H1 (cell line): Measurements from ENCODE around the gene DNAJC10. TPM values are rescaled to one million over a fixed set of nuclear protein-coding genes. Genes with fewer than 3 reads are reported as not detected.

Experiments used
- BCL11A ChIP-seq, 2 experiments: IDR thresholded peaks; one replicate each; pipeline ENCODE4 v1.6.1; 2011; ENCODE audit warnings: low read depth in 2 of 2, low read length in 2 of 2, mild to moderate bottlenecking in 2 of 2
- RNF2 ChIP-seq: fragments of 200-900, 300-1000 bp; sonication (generic); IDR thresholded peaks from 2 replicates; pipeline ENCODE4 v1.7.1; 2016; ENCODE audit warnings: borderline replicate concordance, low read depth, mild to moderate bottlenecking, antibody characterized with exemption, low read length; ENCODE audit not compliant: poor library complexity, severe bottlenecking; ENCODE audit errors: missing control alignments
- SP4 ChIP-seq: IDR thresholded peaks from 2 replicates; pipeline ENCODE4 v1.6.1; 2012; ENCODE audit warnings: low read length, inconsistent platforms
- SRF ChIP-seq: IDR thresholded peaks from 2 replicates; pipeline ENCODE4 v1.6.1; 2011; ENCODE audit warnings: mild to moderate bottlenecking, low read depth, low read length, moderate library complexity
- TAF1 ChIP-seq: IDR thresholded peaks from 2 replicates; pipeline ENCODE4 v1.6.1; 2011; ENCODE audit warnings: mild to moderate bottlenecking, low read depth, low read length
- polyA plus RNA-seq, 7 experiments: library from polyadenylated mRNA; depleted of rRNA in 3 of 7; stranded (reverse) in 5 of 7; unstranded in 2 of 7; fragments of >200 nt in 5 of 7; fragments of 200-250 nt in 2 of 7; gene quantifications; 1 replicate in 5 of 7; 2 replicates in 1 of 7; 4 replicates in 1 of 7; pipeline versions ENCODE4 v1.2.1 to v1.2.3, GENCODE V29; 2011 to 2013; ENCODE audit warnings: missing spikeins in 2 of 7, mixed read lengths in 2 of 7
- total RNA-seq: library from RNA; stranded (reverse); fragmentation: NEBNext Ultra II Directional; extraction: Animal tissue kit (Norgen Biotek cat#: 25700); gene quantifications from 2 replicates; pipeline ENCODE4 v1.2.1, GENCODE V29; 2021

DNAJC10 gene
- total and polyA plus RNA-seq, 2 of the 8 experiments (the other 6 are each of a cell fraction or from before 2014, with no cell fraction given) = 23.2 to 121 TPM

DNA sequence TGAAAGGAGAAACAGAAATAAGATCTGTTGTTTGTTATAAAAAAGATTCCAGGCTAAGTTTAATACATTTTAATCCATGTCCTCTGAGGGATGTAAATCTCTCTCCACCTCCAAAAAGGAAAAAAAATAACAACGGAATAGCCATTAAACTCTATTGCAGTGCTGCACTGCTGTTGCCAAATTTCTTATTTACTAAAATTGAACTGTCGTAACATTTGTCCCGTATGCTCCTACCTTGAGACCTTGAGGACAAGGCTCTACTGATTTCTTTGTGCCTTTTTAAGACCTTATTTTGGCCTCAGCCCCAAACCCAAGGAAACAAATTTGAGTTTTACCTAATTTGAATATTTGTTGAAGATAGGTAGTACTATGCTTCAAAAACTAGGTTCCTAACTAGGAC lies 94.0 kb downstream of the DNAJC10 start (continued):
- TF ChIP-seq TAF1 (no peak), RNF2 (no peak), SP4 (no peak), SRF (no peak), BCL11A (IDR thresholded peaks at IDR 0.05; ENCODE audit: low read depth in 2 of 2, low read length in 2 of 2) (no peak)
- TF ChIP-seq, all 59 proteins: peak for 0
